ENCODE data around the gene CAPN9.

- TF ChIP-seq POLR2A (IDR thresholded peaks at IDR 0.05; ENCODE audit: low read length) (no peak), GATA1 (IDR thresholded peaks at IDR 0.05; ENCODE audit: low read depth, low read length) (no peak)
Observed at GRCh38 chr1:230700132-230700531, 47.1 kb upstream of the CAPN9 start.
